Heart left ventricle (tissue), 16 donors: ENCODE results near the gene DPP10. TPM values are rescaled to one million over a fixed set of nuclear protein-coding genes. Genes with fewer than 3 reads are reported as not detected.
"Not testable (repeated sequence)": the region's sequence is repeated elsewhere in the genome, so short reads cannot be mapped to it uniquely, and the experiment has no call there.

Experiments used
- ATAC-seq, 4 donors: fragments of 200-7000 bp; cut with Tn5 transposase; one replicate each; pipeline ENCODE4 v1.9.1; 2020 to 2022; ENCODE audit warnings: moderate library complexity in 4 of 4, mild to moderate bottlenecking in 3 of 4, moderate number of reproducible peaks in 1 of 4
- DNase-seq, 5 donors: peaks; one replicate each; pipeline ENCODE4 v3.0.0-alpha.2; 2020
- H3K27ac ChIP-seq, 12 donors: fragments of 200-600 bp; sonication (generic) in 4 of 12; one replicate each; pipeline versions ENCODE4 v1.5.0 to v1.8.0; 2016 to 2022; ENCODE audit warnings: mild to moderate bottlenecking in 2 of 12
- H3K27me3 ChIP-seq, 9 donors: fragments of 200-600 bp; sonication (generic) in 2 of 9; one replicate each; pipeline versions ENCODE4 v1.5.1 to v1.8.0; 2016 to 2022; ENCODE audit warnings: mild to moderate bottlenecking in 3 of 9
- H3K36me3 ChIP-seq, 9 donors: fragments of 200-600 bp; sonication (generic) in 2 of 9; one replicate each; pipeline versions ENCODE4 v1.5.0 to v1.8.0; 2018 to 2022; ENCODE audit warnings: mild to moderate bottlenecking in 2 of 9
- H3K4me1 ChIP-seq, 12 donors: fragments of 200-600 bp; sonication (generic) in 4 of 12; one replicate each; pipeline versions ENCODE4 v1.5.0 to v1.8.0; 2016 to 2022; ENCODE audit warnings: mild to moderate bottlenecking in 3 of 12
- H3K4me3 ChIP-seq, 12 donors: fragments of 200-600 bp; sonication (generic) in 4 of 12; one replicate each; pipeline versions ENCODE4 v1.5.0 to v1.8.0; 2017 to 2022; ENCODE audit warnings: mild to moderate bottlenecking in 9 of 12, moderate library complexity in 4 of 12
- H3K9me3 ChIP-seq, 12 donors: fragments of 200-600 bp; sonication (generic) in 4 of 12; one replicate each; pipeline versions ENCODE4 v1.5.0 to v1.8.0; 2016 to 2022; ENCODE audit warnings: mild to moderate bottlenecking in 1 of 12
- POLR2A ChIP-seq, 2 donors: fragments of 450-650 bp; IDR thresholded peaks; one replicate each; pipeline ENCODE4 v1.6.1; 2017; ENCODE audit warnings: antibody characterized with exemption in 2 of 2, mild to moderate bottlenecking in 2 of 2, moderate library complexity in 2 of 2
- WGBS, 4 donors: extraction: QIAGEN DNeasy Blood & Tissue Kit in 2 of 4; methylation state at CpG; one replicate each; pipeline versions ENCODE4 v1.1.5 to v1.1.7; 2013 to 2018; 5-methylcytosine and 5-hydroxymethylcytosine counted together
- intact Hi-C, 10 donors: fragments of 100-400 bp; cut with DNase I; formaldehyde crosslinking; loops; one replicate each; pipeline versions ENCODE4 v1.11.1 to v1.14.2; 2022
- polyA plus RNA-seq, 2 donors: library from polyadenylated mRNA; stranded (reverse); fragments of 200-250 nt; gene quantifications; one replicate each; pipeline ENCODE4 v1.2.3, GENCODE V29; 2013
- total RNA-seq, 9 donors: library from RNA; depleted of rRNA in 2 of 9; stranded (reverse); fragments of >200 nt in 2 of 9; fragmentation: NEBNext Ultra II Directional in 3 of 9; extraction: Animal tissue kit (Norgen Biotek cat#: 25700) in 3 of 9; gene quantifications; one replicate each; pipeline versions ENCODE4 v1.1.0 to v1.2.4, GENCODE V29; 2016 to 2023
- TF ChIP-seq, protein P1 (sequence below), 12 donors: fragments of 200-600 bp; sonication (generic) in 4 of 12; IDR thresholded peaks; one replicate each; pipeline versions ENCODE4 v1.5.0 to v1.8.0; 2018 to 2022; ENCODE audit warnings: antibody characterized with exemption in 12 of 12, mild to moderate bottlenecking in 5 of 12
- donor health status: ischemic (EF 13 %, LVEDD 7.1; RV severe dilation, severe dysfunction).
- donor health status: healthy with polysubstance abuse.
- donor health status: DM: no; HTN: yes; CAD: no.
- donor health status: DM: no; HTN: no; CAD: no.
- donor health status: ischemic (EF 25% LVEDD 6.9; RV normal size, moderate dysfunction).
- donor health status: ischemic (EF 25% LVEDD 5.7; RV mildly dilated, moderate dysfunction).
- donor health status: healthy.
- donor health status: DM: yes; HTN: yes; CAD: no.
- donor health status: ischemic (EF 35%, LVEDD 5.7; RV mildly dilated, moderate dysfunction).
- donor health status: nonischemic (EF 11% LVEDD 7.7; RV severe dilation, severe dysfunction).
- donor health status: DM: yes; HTN: yes; CAD: no.
- donor health status: PGD.
- donor health status: ischemic (EF 29% LVEDD 5.4; RV normal size, mild dysfunction).
- donor health status: nonischemic (EF 23%, LVEDD 6.1; RV moderate dilation, normal function).

Gene DPP10
- total and polyA plus RNA-seq, 11 donors = 0.88 TPM; not detected in 10

DNA sequence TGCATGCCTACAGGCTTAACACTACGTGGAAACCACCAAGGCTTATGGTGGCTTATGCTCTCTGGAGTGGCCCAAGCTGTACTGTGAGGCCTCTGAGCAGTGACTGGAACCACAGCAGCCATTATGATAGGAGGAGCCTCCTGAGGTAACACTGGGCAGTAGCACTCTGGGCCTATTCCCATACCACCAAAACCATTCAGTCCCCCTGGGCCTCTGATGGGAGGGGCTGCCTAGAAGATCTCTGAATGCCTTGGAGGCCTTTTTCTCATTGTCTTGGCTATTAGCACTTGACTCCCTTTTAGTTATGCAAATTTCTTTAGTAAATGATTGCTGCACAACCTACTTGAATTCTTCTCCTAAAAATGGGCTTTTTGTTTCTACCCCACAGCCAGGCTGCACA lies 985.0 kb downstream of the DPP10 start:
- TF ChIP-seq POLR2A (IDR thresholded peaks at IDR 0.05) = no peak
- TF ChIP-seq, protein P1, sequence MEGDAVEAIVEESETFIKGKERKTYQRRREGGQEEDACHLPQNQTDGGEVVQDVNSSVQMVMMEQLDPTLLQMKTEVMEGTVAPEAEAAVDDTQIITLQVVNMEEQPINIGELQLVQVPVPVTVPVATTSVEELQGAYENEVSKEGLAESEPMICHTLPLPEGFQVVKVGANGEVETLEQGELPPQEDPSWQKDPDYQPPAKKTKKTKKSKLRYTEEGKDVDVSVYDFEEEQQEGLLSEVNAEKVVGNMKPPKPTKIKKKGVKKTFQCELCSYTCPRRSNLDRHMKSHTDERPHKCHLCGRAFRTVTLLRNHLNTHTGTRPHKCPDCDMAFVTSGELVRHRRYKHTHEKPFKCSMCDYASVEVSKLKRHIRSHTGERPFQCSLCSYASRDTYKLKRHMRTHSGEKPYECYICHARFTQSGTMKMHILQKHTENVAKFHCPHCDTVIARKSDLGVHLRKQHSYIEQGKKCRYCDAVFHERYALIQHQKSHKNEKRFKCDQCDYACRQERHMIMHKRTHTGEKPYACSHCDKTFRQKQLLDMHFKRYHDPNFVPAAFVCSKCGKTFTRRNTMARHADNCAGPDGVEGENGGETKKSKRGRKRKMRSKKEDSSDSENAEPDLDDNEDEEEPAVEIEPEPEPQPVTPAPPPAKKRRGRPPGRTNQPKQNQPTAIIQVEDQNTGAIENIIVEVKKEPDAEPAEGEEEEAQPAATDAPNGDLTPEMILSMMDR (IDR thresholded peaks at IDR 0.05) = no peak
- H3K36me3 ChIP-seq = no peaks in the 10 kb centered on the region
- H3K9me3 ChIP-seq = peaks cover 0 to 12% (median 0%) of the 10 kb centered on the region in 12 donors
- intact Hi-C loops = no loop called here
- no peak overlapping the region for H3K4me3 ChIP-seq
- ATAC-seq (no peak), DNase-seq (no peak)
- no peaks in the 10 kb centered on the region for H3K4me1 ChIP-seq
- 70 to 86% (median 71%) methylated on average over 1 of the region's 1 CpG for WGBS, 4 donors
- no peaks in the 10 kb centered on the region for H3K27me3 ChIP-seq
- H3K27ac ChIP-seq = no peak overlapping the region

DNA sequence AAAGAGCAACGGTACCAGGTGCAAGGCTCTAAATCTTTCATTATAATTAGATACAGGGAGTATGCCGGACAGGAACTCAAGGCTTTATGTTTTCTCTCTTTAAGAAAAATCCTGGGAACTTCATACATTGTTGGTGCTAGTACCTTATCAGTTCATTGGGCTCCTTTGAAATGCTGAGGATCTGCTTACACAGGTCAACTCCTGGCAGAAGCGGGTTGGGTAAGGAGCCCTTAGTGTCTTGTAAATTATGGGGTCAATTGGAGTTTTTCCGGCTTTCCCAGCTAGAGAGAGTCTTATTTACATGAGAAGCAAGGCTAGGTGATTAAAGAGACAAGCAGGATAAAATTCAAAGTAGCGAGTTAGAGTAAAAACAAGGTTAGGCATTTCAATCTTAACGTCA lies 998.3 kb downstream of the DPP10 start:
- H3K9me3 ChIP-seq, H3K27ac ChIP-seq, H3K36me3 ChIP-seq, H3K4me1 ChIP-seq, intact Hi-C loops, DNase-seq, H3K27me3 ChIP-seq, ATAC-seq, H3K4me3 ChIP-seq: not testable (repeated sequence)
- 31 to 39% (median 37%) methylated on average over 6 of the region's 6 CpGs for WGBS, 4 donors

DNA sequence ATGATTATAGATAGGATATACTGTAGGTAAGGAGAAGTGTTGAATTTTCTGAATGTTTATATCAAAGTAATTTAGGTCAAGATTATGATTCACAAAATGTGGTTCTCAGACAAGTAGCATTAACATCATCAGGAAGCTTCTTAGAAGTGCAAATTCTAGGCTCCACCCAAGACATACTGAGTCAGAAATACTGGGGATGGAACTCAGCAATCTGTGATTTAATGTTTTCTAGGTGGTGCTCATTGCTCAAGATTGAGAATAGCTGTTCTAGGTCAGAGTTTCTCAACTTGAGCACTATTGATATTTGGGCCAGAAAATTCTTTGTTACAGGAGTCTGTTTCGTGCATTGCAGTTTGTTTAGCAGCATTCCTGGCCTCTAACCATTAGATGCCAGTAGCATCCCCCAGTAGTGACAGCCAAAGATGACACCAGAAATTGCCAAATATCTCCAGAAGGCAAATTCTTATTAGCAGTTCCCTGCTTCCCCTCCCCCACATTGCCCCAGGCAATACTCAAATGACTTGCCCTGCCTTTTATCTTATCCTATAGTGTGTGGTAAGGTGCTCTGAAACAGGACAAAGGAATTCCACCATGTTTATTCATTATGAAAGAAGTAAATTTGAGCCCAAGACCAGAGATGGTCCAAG lies 1001.2 kb downstream of the DPP10 start:
- no peak for ATAC-seq
- TF ChIP-seq POLR2A (IDR thresholded peaks at IDR 0.05) = no peak
- TF ChIP-seq, protein P1 (IDR thresholded peaks at IDR 0.05) = no peak

DNA sequence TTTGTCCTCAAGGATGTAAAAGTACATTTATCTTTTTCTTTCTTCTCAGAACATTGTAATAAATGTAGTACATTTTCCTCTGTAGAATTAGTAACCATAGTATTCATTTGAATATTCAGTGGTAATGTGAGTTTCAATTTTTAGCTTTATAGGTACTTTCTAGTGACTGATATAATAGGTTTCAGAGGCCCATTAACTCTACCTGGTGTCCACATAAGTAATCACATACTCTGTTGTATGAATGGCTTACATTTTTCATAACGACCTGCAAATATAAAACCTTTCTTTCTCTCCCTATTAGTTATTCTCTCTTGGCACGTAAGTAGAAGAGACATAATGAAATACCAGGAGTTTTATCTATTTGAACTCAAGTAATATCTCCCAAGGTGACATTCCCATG lies 1017.6 kb downstream of the DPP10 start:
- 60 to 72% (median 68%) methylated on average over 2 of the region's 2 CpGs for WGBS, 4 donors
- no peaks in the 10 kb centered on the region for H3K4me1 ChIP-seq
- no peaks in the 10 kb centered on the region for H3K27me3 ChIP-seq
- TF ChIP-seq, protein P1 (IDR thresholded peaks at IDR 0.05) = no peak
- no peak for TF ChIP-seq POLR2A (IDR thresholded peaks at IDR 0.05)
- ATAC-seq (no peak), DNase-seq (no peak)
- no peaks in the 10 kb centered on the region for H3K36me3 ChIP-seq
- no peak overlapping the region for H3K4me3 ChIP-seq
- intact Hi-C loops = no loop called here
- H3K9me3 ChIP-seq = peaks cover 0 to 8% (median 0%) of the 10 kb centered on the region in 12 donors
- H3K27ac ChIP-seq = no peak overlapping the region

More for the DNA sequence above, 1001.2 kb downstream of the DPP10 start:
- no peaks in the 10 kb centered on the region for H3K4me1 ChIP-seq
- H3K27ac ChIP-seq = no peak overlapping the region
- intact Hi-C loops = no loop called here
- no peak for DNase-seq
- H3K9me3 ChIP-seq = peaks cover 0 to 5% (median 0%) of the 10 kb centered on the region in 12 donors
- H3K4me3 ChIP-seq = no peak overlapping the region
- WGBS, 4 donors = 46 to 85% (median 64%) methylated on average over 1 of the region's 1 CpG
- H3K36me3 ChIP-seq = no peaks in the 10 kb centered on the region
- H3K27me3 ChIP-seq = no peaks in the 10 kb centered on the region

DNA sequence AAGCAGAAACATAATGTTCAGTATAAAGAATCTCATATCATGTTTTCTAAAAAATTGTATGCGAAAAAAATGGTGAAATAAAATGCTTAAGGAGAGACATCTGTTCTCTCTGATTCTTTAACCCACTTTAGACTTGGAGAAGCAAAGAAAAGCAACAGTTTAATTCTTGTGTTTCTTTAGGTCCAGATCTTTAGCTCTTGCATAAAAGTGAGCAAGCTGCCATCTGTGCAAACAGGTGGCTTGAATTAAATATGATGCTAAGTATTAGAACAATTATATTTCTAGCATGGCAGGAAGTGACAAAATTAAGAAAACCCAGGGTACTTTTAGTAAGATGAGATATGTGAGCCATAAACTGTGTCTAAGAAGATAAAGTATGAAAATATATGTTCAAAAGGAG lies 1038.3 kb downstream of the DPP10 start:
- H3K27me3 ChIP-seq = no peaks in the 10 kb centered on the region
- intact Hi-C loops = no loop called here
- TF ChIP-seq, protein P1 (IDR thresholded peaks at IDR 0.05) = no peak
- TF ChIP-seq POLR2A (IDR thresholded peaks at IDR 0.05) = no peak
- no peaks in the 10 kb centered on the region for H3K4me1 ChIP-seq
- no peaks in the 10 kb centered on the region for H3K36me3 ChIP-seq
- H3K9me3 ChIP-seq = peaks cover 0 to 11% (median 0%) of the 10 kb centered on the region in 12 donors
- no peak overlapping the region for H3K27ac ChIP-seq
- no peak for DNase-seq
- no peak for ATAC-seq
- no peak overlapping the region for H3K4me3 ChIP-seq
- 52 to 62% (median 53%) methylated on average over 1 of the region's 1 CpG for WGBS, 4 donors
